A549 (cell line): ENCODE measurements around the gene PMEL. TPM values are rescaled to one million over a fixed set of nuclear protein-coding genes. Genes with fewer than 3 reads are reported as not detected.

Experiments
- ATAC-seq, 2 experiments: fragments of 200-7000 bp in 1 of 2; fragments of >200 bp in 1 of 2; cut with Nextera tagmentation in 1 of 2; cut with Tn5 transposase in 1 of 2; 3 replicates each; pipeline versions ENCODE4 v1.8.0 to v1.9.1; 2018 to 2020; ENCODE audit warnings: mild to moderate bottlenecking in 1 of 2, moderate library complexity in 1 of 2
- CTCF ChIA-PET: fragments of 300-600 bp; sonication (Branson Sonifier 250); formaldehyde crosslinking; extraction: SDS; loops from one replicate; lab custom pipeline; 2021; ENCODE audit warnings: antibody characterized with exemption, inconsistent platforms; lab: Yijun Ruan, JAX
- POLR2A ChIA-PET: fragments of 350-600 bp; formaldehyde crosslinking; extraction: SDS; loops from one replicate; lab custom pipeline; 2021; ENCODE audit warnings: antibody characterized with exemption, inconsistent platforms; lab: Yijun Ruan, JAX
- DNase-seq, 2 experiments: peaks; one replicate each; pipeline versions ENCODE4 v3.0.0 to v3.0.0-alpha.2; 2011 to 2016; ENCODE audit warnings: low read depth in 1 of 2, low spot score in 1 of 2
- FAIRE-seq: peaks from 2 replicates; lab custom pipeline; 2011; peaks lifted over from hg19 to GRCh38; lab: Jason Lieb, UNC
- H3K27ac ChIP-seq, 2 experiments: fragments of >200 bp; sonication (Bioruptor Twin); formaldehyde crosslinking; 3 replicates each; pipeline ENCODE4 v1.5.1; 2016 to 2017
- H3K4me1 ChIP-seq: fragments of >200 bp; sonication (Bioruptor Twin); formaldehyde crosslinking; 3 replicates; pipeline ENCODE4 v1.6.1; 2016
- H3K4me2 ChIP-seq: fragments of >200 bp; sonication (Bioruptor Twin); formaldehyde crosslinking; 3 replicates; pipeline ENCODE4 v1.6.1; 2016
- H3K4me3 ChIP-seq: fragments of >200 bp; sonication (Bioruptor Twin); formaldehyde crosslinking; 3 replicates; pipeline ENCODE4 v1.5.1; 2016
- H3K9me3 ChIP-seq: fragments of >200 bp; sonication (Bioruptor Twin); formaldehyde crosslinking; 3 replicates; pipeline ENCODE4 v1.6.1; 2016
- CBX8 ChIP-seq: fragments of 200-600 bp; sonication (generic); IDR thresholded peaks from 2 replicates; pipeline ENCODE4 v1.6.1; 2016
- EHF ChIP-seq: fragments of 250-450 bp; sonication (Bioruptor Pico); IDR thresholded peaks from 2 replicates; pipeline ENCODE4 v1.5.0; 2020; ENCODE audit warnings: mild to moderate bottlenecking
- EHMT2 ChIP-seq: fragments of 200-600 bp; sonication (generic); IDR thresholded peaks from 2 replicates; pipeline ENCODE4 v1.6.1; 2016; ENCODE audit warnings: antibody characterized with exemption, low read depth, mild to moderate bottlenecking, moderate library complexity
- EP300 ChIP-seq, 2 experiments: fragments of >200 bp; sonication (Bioruptor Twin); formaldehyde crosslinking; IDR thresholded peaks; 2 replicates in 1 of 2; 3 replicates in 1 of 2; pipeline ENCODE4 v1.6.1; 2016 to 2017
- ESRRA ChIP-seq: fragments of 150-350 bp; IDR thresholded peaks from 2 replicates; pipeline ENCODE4 v1.6.1; 2014; ENCODE audit warnings: mild to moderate bottlenecking, low read length, borderline replicate concordance
- FOSB ChIP-seq: fragments of 250-450 bp; sonication (Bioruptor Pico); IDR thresholded peaks from 2 replicates; pipeline ENCODE4 v1.5.0; 2020; ENCODE audit warnings: mild to moderate bottlenecking, moderate library complexity
- FOXS1 ChIP-seq: fragments of 250-450 bp; sonication (Bioruptor Pico); IDR thresholded peaks from 2 replicates; pipeline ENCODE4 v1.5.0; 2020; ENCODE audit warnings: mild to moderate bottlenecking, moderate library complexity
- HOXA7 ChIP-seq: fragments of 250-450 bp; sonication (Bioruptor Pico); IDR thresholded peaks from 2 replicates; pipeline ENCODE4 v1.5.0; 2020; ENCODE audit warnings: mild to moderate bottlenecking, moderate library complexity
- JUN ChIP-seq, 2 experiments: fragments of >200 bp; sonication (Bioruptor Twin); formaldehyde crosslinking; IDR thresholded peaks; 2 replicates in 1 of 2; 3 replicates in 1 of 2; pipeline ENCODE4 v1.6.1; 2016 to 2017
- KDM5A ChIP-seq: fragments of 200-600 bp; sonication (generic); IDR thresholded peaks from 2 replicates; pipeline ENCODE4 v1.6.1; 2016; ENCODE audit warnings: antibody characterized with exemption, mild to moderate bottlenecking
- MAFK ChIP-seq: fragments of 450-650 bp; IDR thresholded peaks from 2 replicates; pipeline ENCODE4 v1.6.1; 2014; ENCODE audit not compliant: partially characterized antibody
- MAZ ChIP-seq: fragments of 150-350 bp; IDR thresholded peaks from 2 replicates; pipeline ENCODE4 v1.6.1; 2014; ENCODE audit warnings: antibody characterized with exemption, low read depth, low read length, borderline replicate concordance
- NFE2L2 ChIP-seq: fragments of 150-350 bp; conservative IDR thresholded peaks from 2 replicates; pipeline ENCODE4 v1.6.1; 2014; ENCODE audit warnings: low read length
- NPAS2 ChIP-seq: fragments of 250-450 bp; sonication (Bioruptor Pico); IDR thresholded peaks from 2 replicates; pipeline ENCODE4 v1.8.0; 2022; ENCODE audit warnings: mild to moderate bottlenecking, moderate library complexity, borderline replicate concordance
- NR3C1 ChIP-seq: fragments of >200 bp; sonication (Bioruptor Twin); formaldehyde crosslinking; IDR thresholded peaks from 3 replicates; pipeline ENCODE4 v1.6.1; 2017
- PHF8 ChIP-seq: fragments of 200-600 bp; sonication (generic); IDR thresholded peaks from 2 replicates; pipeline ENCODE4 v1.6.1; 2016; ENCODE audit warnings: low read depth, mild to moderate bottlenecking, antibody characterized with exemption, moderate library complexity, borderline replicate concordance
- POLR2AphosphoS2 ChIP-seq: conservative IDR thresholded peaks from 2 replicates; pipeline ENCODE4 v1.6.1; 2012; ENCODE audit warnings: low read length, improper control_type of control experiment, inconsistent platforms
- RAD21 ChIP-seq, 2 experiments: fragments of >200 bp in 1 of 2; sonication (Bioruptor Twin) in 1 of 2; formaldehyde crosslinking in 1 of 2; IDR thresholded peaks in 1 of 2; conservative IDR thresholded peaks in 1 of 2; 2 replicates in 1 of 2; 3 replicates in 1 of 2; pipeline ENCODE4 v1.6.1; 2012 to 2018; ENCODE audit warnings: inconsistent platforms in 1 of 2
- RCOR1 ChIP-seq: fragments of 150-350 bp; IDR thresholded peaks from 2 replicates; pipeline ENCODE4 v1.6.1; 2014; ENCODE audit warnings: antibody characterized with exemption, low read length, low read depth
- RFX5 ChIP-seq: fragments of 450-650 bp; IDR thresholded peaks from 2 replicates; pipeline ENCODE4 v1.7.1; 2014; ENCODE audit warnings: antibody characterized with exemption, mild to moderate bottlenecking, moderate library complexity
- TFCP2L1 ChIP-seq: fragments of 250-450 bp; sonication (Bioruptor Pico); IDR thresholded peaks from 2 replicates; pipeline ENCODE4 v1.5.0; 2021; ENCODE audit warnings: mild to moderate bottlenecking
- ZFP36 ChIP-seq: fragments of 450-650 bp; IDR thresholded peaks from 2 replicates; pipeline ENCODE4 v1.6.1; 2014; ENCODE audit warnings: borderline replicate concordance; ENCODE audit not compliant: partially characterized antibody
- WGBS: methylation state at CpG from one replicate; pipeline ENCODE4 v1.1.6; 2017; ENCODE audit errors: missing lambda C conversion rate; 5-methylcytosine and 5-hydroxymethylcytosine counted together
- polyA plus RNA-seq, 4 experiments: library from polyadenylated mRNA; depleted of rRNA in 3 of 4; stranded (reverse); fragments of >200 nt; fragmentation: RNase III in 1 of 4; extraction: RNeasy Plus Mini Kit Qiagen cat#74134 plus additional on column Dnase treatment in 1 of 4; gene quantifications; 2 replicates in 3 of 4; 3 replicates in 1 of 4; pipeline ENCODE4 v1.2.3, GENCODE V29; 2011 to 2017
- TF ChIP-seq, protein P1 (sequence below): fragments of 150-350 bp; IDR thresholded peaks from 2 replicates; pipeline ENCODE4 v1.6.1; 2014; ENCODE audit warnings: low read depth, mild to moderate bottlenecking, low read length
- TF ChIP-seq, protein P2 (sequence below): fragments of 250-450 bp; sonication (Bioruptor Pico); IDR thresholded peaks from 2 replicates; pipeline ENCODE4 v1.5.0; 2020; ENCODE audit warnings: low read depth, mild to moderate bottlenecking, moderate library complexity
- TF ChIP-seq, protein P3 (sequence below): fragments of 200-600 bp; sonication (generic); IDR thresholded peaks from 2 replicates; pipeline ENCODE4 v1.6.1; 2016; ENCODE audit warnings: antibody characterized with exemption, mild to moderate bottlenecking, moderate library complexity
- TF ChIP-seq, protein P4 (sequence below): fragments of 250-450 bp; sonication (Bioruptor Pico); IDR thresholded peaks from 2 replicates; pipeline ENCODE4 v1.5.0; 2021; ENCODE audit warnings: mild to moderate bottlenecking, moderate library complexity, borderline replicate concordance

PMEL gene
- polyA plus RNA-seq, 2 of the 4 experiments (the other 2 are of a cell fraction): 1.4 to 2.2 TPM

DNA sequence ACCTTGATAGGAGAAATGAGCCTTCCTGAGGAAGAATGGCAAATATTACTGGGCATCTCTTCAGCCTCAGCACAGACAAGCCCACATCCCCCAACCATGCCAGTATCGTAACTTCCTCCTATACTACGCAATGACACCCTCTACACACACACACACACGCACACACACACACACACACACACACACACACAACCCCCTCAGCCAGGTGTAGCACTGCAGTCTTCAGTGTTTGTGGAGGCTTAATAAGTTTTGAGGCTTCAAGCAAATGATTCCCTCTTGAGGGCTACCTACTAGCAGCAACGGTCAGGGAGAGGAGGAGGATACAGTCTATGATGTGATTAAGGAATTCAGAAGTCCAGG is 33.3 kb downstream of the PMEL start:
- H3K4me2 ChIP-seq: peak overlapping the region; percentile 79
- FAIRE-seq (no peak), ATAC-seq (peak in 1 of 2 experiments; percentile 2; a peak in 2 of 6 replicates), DNase-seq (peak in 1 of 2 experiments; percentile 32)
- H3K9me3 ChIP-seq: no peaks in the 10 kb centered on the region
- peaks cover 40% of the 10 kb centered on the region for H3K4me1 ChIP-seq
- peak overlapping the region; percentile 54 for H3K4me3 ChIP-seq
- CTCF ChIA-PET: interaction anchor here (1.1 to 15.2 kb wide), 5 partner anchors 15 to 195 kb away, joined by 3 to 179 read pairs (median 5); no protein-coding TSS in a partner anchor
- peak overlapping the region; percentile 74 to 88; a peak in 5 of 6 replicates for H3K27ac ChIP-seq
- POLR2A ChIA-PET: interaction anchor here (1.6 to 1.7 kb wide), 2 partner anchors 103 to 203 kb away, joined by 3 to 5 read pairs; partner anchors contain the start of genes CD63 and DNAJC14
- WGBS: 20% methylated on average over 4 of the region's 4 CpGs
- no peak for TF ChIP-seq HOXA7 (CRISPR knock-in tag)
- no peak for TF ChIP-seq MAFK
- TF ChIP-seq ESRRA: no peak
- no peak for TF ChIP-seq EP300 (IDR thresholded peaks at IDR 0.05)
- no peak for TF ChIP-seq TFCP2L1
- TF ChIP-seq NPAS2 (CRISPR knock-in tag): no peak
- TF ChIP-seq KDM5A: no peak
- TF ChIP-seq RCOR1: no peak
- TF ChIP-seq, protein P1, sequence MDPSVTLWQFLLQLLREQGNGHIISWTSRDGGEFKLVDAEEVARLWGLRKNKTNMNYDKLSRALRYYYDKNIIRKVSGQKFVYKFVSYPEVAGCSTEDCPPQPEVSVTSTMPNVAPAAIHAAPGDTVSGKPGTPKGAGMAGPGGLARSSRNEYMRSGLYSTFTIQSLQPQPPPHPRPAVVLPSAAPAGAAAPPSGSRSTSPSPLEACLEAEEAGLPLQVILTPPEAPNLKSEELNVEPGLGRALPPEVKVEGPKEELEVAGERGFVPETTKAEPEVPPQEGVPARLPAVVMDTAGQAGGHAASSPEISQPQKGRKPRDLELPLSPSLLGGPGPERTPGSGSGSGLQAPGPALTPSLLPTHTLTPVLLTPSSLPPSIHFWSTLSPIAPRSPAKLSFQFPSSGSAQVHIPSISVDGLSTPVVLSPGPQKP: no peak
- no peak for TF ChIP-seq FOXS1 (CRISPR knock-in tag)
- no peak for TF ChIP-seq CBX8
- TF ChIP-seq, all 56 proteins: peak for 0

DNA sequence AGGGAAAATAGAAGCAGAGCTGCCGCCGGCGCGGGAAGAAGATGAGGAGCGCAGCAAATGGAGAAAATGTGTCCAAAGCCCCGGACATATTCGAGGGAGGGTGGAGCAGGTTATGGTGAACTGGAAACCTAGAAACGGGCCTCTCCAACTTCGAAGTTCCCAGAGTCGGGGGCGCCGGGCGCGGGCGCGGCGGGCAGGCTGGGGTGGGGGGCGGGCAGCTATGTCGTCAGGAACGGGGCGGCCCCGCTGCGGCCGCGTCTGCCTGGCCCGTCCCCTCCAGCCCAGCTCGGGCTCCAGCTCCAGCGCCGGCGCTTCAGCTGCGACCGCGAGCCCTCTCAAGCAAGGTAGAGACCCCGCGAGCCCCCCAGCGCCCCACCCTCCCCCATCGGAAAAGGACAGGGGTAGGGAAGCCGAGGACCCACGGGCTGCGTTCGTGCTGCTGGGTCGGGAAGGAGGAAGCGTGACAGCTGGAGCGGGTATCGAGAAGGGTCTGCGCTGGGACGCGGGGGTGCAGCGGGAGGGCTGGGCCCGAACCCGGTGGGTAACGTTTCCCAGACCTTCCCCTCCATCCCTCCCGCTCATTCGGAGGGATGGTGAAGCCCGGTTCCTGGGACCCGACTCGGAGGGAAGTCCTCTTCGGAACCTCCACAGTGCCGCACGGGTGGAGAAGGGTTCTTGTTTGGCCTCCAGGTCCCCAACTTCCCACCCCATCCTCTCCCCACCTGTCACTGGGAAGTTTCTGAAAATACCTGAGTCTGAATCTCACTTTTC is 33.9 kb downstream of the PMEL start:
- FAIRE-seq: no peak
- H3K4me2 ChIP-seq: peak overlapping the region; percentile 79
- ATAC-seq: peak; percentile 42 to 57; a peak in 5 of 6 replicates
- CTCF ChIA-PET: interaction anchor here (0.6 to 2.7 kb wide), 15 partner anchors 8 to 446 kb away, joined by 3 to 48 read pairs (median 4); partner anchors contain the start of gene SUOX
- H3K4me1 ChIP-seq: peaks cover 40% of the 10 kb centered on the region
- POLR2A ChIA-PET: interaction anchor here (0.7 to 1.7 kb wide), 3 partner anchors 42 to 114 kb away, joined by 4 to 5 read pairs (median 4); partner anchors contain the start of genes DNAJC14, ORMDL2, RAB5B and SARNP
- no peaks in the 10 kb centered on the region for H3K9me3 ChIP-seq
- H3K4me3 ChIP-seq: peak overlapping the region; percentile 54
- no peak for TF ChIP-seq EHF (CRISPR knock-in tag)
- TF ChIP-seq POLR2AphosphoS2: no peak
- no peak; a peak in 1 of 5 replicates for TF ChIP-seq JUN (IDR thresholded peaks at IDR 0.05)
- no peak for TF ChIP-seq EHMT2
- no peak for TF ChIP-seq MAZ
- no peak for TF ChIP-seq RAD21 (conservative IDR thresholded peaks at IDR 0.05 in 1 of 2, IDR thresholded peaks at IDR 0.05 in 1 of 2)
- no peak for TF ChIP-seq ZFP36
- TF ChIP-seq, protein P2, sequence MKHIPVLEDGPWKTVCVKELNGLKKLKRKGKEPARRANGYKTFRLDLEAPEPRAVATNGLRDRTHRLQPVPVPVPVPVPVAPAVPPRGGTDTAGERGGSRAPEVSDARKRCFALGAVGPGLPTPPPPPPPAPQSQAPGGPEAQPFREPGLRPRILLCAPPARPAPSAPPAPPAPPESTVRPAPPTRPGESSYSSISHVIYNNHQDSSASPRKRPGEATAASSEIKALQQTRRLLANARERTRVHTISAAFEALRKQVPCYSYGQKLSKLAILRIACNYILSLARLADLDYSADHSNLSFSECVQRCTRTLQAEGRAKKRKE (CRISPR knock-in tag): no peak
- no peak for TF ChIP-seq RFX5
- TF ChIP-seq NR3C1: no peak
- TF ChIP-seq PHF8: no peak
- TF ChIP-seq, protein P3, sequence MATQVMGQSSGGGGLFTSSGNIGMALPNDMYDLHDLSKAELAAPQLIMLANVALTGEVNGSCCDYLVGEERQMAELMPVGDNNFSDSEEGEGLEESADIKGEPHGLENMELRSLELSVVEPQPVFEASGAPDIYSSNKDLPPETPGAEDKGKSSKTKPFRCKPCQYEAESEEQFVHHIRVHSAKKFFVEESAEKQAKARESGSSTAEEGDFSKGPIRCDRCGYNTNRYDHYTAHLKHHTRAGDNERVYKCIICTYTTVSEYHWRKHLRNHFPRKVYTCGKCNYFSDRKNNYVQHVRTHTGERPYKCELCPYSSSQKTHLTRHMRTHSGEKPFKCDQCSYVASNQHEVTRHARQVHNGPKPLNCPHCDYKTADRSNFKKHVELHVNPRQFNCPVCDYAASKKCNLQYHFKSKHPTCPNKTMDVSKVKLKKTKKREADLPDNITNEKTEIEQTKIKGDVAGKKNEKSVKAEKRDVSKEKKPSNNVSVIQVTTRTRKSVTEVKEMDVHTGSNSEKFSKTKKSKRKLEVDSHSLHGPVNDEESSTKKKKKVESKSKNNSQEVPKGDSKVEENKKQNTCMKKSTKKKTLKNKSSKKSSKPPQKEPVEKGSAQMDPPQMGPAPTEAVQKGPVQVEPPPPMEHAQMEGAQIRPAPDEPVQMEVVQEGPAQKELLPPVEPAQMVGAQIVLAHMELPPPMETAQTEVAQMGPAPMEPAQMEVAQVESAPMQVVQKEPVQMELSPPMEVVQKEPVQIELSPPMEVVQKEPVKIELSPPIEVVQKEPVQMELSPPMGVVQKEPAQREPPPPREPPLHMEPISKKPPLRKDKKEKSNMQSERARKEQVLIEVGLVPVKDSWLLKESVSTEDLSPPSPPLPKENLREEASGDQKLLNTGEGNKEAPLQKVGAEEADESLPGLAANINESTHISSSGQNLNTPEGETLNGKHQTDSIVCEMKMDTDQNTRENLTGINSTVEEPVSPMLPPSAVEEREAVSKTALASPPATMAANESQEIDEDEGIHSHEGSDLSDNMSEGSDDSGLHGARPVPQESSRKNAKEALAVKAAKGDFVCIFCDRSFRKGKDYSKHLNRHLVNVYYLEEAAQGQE: no peak
- TF ChIP-seq NFE2L2: no peak
- TF ChIP-seq FOSB (CRISPR knock-in tag): no peak
- TF ChIP-seq, protein P4, sequence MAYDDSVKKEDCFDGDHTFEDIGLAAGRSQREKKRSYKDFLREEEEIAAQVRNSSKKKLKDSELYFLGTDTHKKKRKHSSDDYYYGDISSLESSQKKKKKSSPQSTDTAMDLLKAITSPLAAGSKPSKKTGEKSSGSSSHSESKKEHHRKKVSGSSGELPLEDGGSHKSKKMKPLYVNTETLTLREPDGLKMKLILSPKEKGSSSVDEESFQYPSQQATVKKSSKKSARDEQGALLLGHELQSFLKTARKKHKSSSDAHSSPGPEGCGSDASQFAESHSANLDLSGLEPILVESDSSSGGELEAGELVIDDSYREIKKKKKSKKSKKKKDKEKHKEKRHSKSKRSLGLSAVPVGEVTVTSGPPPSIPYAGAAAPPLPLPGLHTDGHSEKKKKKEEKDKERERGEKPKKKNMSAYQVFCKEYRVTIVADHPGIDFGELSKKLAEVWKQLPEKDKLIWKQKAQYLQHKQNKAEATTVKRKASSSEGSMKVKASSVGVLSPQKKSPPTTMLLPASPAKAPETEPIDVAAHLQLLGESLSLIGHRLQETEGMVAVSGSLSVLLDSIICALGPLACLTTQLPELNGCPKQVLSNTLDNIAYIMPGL (CRISPR knock-in tag): no peak
- H3K27ac ChIP-seq: peak overlapping the region; percentile 74 to 88
- DNase-seq: peak in 1 of 2 experiments; percentile 44
- WGBS: 6% methylated on average over 26 of the region's 60 CpGs
